GM18858 (cell line): Measurements from ENCODE around the gene PPP1R16B.
A peak's percentile ranks its signal among the peaks of the same experiment; 100 is the strongest.

ENCODE experiments used
- ATAC-seq: cut with Tn5 transposase; IDR thresholded peaks from one replicate; pipeline ENCODE4 v1.9.1; 2021; ENCODE audit not compliant: unreplicated experiment

The PPP1R16B gene

DNA sequence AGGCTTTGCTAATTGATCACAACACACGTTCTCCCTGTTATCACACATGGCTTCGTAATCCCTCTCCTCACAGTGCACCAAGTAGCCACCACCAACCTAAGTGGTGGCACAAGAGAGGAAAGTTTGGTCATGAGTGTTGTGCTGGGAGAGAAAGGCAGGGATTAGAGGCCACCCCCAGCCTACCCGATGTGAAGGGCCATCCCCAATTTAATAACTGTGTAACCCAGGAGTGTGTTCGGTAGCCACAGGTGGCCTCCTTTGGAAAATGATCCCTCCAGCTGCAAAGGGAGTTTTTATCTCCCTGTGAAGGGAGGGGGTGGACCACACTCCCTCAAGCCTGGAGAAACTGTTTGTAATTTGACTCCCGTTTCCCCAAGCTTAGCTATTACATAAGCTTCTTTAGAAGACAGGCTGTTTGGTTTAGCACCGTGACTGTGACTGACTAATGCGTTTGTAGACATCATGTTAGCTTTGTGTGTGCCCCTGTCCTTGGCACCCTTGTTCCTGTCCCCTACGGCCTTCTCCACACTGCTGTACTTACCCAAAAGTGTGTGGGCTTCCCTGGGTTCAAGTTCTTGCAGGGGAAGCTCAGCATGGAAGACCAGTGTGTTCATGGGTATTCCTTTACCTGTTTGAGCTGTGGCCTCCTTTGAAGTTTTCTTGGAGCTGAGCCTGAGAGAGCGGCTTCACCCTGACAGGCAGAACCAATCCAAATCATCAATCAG, 20.6 kb downstream of the PPP1R16B start:
- ATAC-seq: no peak

DNA sequence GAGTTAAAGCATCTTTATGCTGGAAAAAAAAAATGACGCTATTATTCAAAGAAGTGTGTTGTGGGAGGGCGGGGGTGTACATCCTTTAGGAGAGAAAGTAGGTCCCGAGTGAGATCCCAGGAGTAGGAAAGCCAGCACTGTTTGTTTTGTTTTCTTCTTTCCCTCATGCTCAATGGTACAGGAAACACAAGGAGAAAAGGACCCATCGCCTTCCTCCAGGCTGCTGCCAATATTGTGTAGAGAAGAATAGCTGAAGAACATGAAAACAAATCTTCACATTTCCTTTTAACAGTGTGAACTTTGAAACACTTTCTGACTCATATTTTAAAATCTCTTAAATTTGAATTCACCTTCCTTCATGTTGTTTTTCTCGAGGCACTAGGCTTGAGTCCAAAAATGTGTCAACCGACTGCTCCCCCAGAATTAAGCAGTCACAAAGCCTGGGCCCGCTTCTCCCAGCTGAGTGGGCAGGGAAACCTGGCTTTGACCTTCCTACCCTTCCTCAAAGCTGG, 22.3 kb downstream of the PPP1R16B start:
- no peak for ATAC-seq

DNA sequence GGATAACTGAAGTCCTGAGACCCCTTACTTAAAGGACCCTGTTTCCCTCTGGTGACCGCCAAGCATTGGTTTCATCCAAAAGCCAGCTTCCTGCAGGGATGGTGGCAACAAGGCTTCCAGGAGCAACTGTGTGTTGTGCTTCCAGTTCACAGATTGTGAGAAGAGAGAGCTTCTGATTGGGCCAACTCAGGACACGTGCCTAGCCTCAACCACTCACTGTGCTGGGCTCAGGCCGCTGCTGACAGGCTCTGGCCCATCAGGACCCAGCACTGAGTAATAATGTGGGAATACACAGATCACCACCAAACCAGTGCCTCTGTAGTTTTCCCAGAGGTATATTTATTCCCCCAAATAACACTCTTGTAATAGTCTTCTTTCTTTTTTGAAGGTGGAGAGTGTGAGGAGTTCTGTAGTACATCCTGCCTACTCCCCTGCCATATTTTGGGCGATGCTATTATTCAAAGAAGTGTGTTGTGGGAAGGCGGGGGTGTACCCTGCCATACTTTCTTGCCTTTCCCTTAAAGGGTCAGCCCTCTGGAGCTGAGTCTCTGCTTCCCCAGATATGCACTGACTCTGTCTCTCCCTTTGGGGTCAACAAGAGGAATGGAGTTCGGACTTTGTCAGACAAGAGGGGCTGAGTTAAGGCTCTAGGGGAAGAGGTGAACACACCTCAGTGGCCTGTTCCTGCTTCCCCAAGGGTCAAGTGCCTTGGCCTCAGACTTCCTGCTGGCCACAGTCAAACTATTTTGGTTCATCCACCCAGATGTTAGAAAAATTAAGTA, 23.2 kb downstream of the PPP1R16B start:
- no peak for ATAC-seq

DNA sequence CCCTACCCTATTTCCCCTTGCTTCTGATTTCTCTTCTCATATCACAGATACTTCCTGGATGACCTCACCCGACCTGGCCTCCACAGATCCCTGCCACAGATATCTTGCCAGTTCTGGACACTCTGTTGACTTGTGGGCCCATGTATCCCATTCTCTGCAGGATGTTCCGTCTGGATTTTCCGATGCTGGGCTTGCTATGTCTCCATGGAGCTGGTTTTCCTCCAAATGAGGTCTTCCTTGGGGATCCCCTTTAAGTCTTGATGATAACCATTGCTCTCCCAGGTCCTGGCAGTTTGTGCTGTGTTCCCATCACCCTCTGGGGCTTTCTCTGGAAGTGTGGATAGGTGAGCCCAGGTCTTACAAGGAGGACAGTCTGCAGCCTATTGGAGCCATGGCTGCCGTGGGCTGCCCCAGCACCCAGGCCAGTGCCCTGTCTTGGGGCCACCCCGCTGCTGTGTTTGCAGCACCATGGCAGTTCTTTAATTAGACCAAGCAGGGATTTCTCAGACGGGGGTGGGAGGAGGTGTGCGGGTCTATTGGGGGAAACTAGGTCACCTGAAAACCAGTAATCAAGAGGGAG, 23.9 kb downstream of the PPP1R16B start:
- no peak for ATAC-seq

DNA sequence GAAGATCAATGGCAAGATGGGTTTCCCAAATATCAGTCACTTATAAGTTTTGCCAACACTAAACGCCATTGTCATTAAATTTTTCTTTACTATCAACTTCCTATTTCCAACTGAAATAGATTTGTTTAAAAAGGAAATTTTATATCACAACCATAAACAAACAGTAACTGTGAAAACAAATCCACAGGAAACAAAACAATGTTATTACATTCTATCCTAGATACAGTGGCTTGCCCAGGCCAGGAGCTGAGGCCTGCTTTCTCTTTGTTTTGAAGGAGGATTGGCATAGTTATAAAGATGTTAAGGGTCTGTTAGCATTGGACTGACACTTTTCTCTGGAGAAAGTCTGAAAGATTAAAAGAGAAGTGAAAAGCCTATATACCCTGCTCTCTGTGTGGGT, 24.9 kb downstream of the PPP1R16B start:
- no peak for ATAC-seq

DNA sequence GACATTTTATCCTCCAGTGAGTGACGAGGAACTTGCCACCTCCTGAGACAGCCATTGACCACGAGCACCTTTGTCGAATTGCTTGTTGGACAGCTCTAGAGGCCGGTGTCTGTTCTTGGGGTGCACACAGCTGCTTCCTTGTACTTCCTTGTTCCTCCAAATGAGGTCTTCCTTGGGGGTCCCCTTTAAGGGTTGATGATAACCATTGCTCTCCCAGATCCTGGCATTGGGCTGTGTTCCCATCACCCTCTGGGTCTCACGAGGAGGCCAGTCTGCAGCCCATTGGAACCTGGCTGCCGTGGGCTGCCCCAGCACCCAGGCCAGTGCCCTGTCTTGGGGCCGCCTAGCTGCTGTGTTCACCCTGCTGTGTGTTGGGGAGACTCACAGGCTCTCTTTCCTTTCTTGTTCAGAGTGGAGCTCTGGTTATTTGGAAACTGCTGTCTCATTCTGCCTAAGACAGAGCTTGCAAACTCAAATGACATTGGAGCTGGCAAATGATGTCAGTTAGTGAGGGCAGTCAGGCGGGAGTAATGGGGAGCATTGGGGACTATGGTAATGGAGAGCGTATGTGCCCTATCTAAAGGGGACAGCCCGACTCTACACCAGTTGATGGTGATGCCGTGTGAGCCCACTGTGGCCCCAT, 25.7 kb downstream of the PPP1R16B start:
- ATAC-seq: no peak

DNA sequence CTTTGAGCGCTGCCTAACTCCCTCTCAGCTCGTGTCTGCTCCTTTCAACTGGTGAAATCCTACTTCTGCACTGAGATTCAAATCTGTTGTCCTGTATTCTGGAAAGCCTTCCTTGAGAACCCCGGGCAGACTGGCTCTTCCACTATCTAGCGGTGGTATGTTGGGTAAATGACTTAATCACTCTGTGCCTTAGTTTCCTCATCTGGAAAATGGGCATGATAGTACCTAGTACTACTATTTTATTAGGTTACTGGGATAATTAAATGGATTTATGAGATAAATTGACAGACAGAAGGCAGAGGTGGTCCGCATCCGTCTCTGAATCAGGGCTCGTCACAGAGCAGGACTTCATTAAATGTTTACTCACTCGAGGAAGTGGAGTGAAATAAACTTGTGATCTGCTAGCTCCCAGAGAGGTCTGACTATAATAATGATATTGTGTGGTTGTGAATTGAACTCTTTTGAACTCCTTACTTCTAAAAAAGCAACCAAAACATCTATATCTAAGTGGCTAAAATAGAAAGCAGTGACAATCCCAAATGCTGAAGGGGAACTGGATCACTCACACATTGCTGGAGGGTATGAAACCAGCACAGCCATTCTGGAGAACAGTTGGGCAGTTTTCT, 26.6 kb downstream of the PPP1R16B start:
- no peak for ATAC-seq

DNA sequence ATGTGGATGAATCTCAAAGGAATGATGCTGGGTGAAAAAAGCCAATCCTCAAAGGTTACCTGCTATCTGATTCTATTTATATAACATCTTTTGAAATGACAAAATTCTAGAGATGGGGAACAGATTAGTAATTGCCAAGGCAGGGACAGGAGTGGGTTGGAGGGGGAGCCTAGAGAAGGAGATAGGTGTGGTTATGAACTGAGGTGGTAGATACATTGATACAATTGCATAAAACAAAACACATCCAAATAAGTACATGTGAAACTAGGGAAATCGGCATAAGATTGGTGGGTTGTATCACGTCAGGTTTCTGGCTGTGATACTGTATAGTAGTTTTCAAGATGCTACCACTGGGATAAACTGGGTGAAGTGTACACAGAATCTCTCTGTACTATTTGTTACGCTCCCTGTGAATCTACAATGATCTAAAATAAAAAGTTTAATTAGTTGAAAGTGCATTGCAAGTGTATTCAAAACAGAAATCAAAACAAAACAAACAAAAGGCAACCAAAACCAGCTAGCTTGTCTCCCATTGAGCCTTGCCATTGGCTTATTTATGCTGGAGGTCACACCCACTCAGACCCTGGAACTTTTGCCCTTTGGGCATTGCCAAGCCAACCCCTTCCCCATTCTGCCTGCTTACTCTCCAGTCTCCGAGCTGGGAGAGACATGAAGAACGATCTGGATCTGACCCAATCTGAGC, 27.8 kb downstream of the PPP1R16B start:
- no peak for ATAC-seq

DNA sequence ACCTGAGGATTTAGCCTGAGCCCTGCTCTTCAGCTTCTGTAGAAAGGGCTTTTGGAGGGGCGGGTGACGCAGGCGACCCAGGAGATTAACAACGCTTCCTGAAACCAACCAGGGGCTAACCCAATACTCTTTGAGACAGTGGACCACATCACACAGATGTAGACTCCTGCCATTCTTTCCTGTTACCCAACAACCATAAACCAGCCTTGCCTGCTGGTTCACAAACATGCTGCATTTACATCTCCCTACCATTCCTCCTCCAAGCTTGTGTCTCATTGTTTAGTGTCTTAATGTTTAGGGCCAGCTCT, 28.3 kb downstream of the PPP1R16B start:
- no peak for ATAC-seq

DNA sequence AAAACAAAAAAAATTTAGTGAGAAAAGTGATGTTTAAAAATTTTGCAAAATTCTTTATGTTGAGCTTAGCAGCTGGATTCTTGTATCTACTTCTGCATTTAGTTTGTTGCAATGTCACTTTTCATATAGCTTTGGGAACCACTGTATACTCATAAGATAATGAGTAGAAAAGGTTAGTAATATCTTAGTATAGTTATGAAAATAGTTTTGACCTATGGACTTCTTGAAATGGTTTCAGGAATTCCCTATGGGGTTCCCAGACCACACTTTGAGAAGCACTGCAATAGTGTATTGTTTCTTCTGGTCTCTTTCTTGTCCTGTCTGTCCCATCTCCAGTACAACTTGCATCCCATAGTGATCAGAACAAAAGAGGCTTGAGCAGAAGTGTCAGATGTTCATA, 29.4 kb downstream of the PPP1R16B start:
- no peak for ATAC-seq

DNA sequence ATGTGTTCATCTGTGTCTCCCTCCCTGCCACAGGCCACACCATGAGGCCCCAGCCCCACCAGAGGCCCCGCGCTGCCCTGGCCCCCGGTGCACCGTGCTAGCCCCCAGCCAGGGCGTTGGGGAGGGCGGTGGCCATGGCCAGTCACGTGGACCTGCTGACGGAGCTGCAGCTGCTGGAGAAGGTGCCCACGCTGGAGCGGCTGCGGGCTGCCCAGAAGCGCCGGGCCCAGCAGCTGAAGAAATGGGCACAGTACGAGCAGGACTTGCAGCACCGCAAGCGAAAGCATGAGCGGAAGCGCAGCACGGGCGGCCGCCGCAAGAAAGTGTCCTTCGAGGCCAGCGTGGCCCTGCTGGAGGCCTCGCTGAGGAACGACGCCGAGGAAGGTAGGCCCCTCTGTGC, 30.3 kb downstream of the PPP1R16B start:
- no peak for ATAC-seq

DNA sequence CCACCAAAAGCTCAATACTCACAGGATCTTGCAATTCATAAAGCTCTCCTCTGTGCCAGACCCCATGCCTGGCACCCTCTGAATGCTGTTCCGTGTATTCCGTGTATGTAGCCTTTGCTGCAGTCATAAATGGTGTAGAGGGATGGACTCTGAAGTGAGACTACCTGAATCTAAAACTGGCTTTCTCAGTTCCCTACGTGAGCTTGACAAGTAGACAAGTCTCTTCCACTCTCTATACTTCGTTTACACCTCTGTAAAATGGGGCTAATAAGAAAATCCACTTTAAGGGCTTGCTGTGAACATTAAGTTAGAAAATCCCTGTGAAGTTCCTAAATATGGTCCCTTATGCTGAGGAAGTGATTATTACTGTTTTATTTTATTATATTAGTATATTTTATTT, 31.5 kb downstream of the PPP1R16B start:
- no peak for ATAC-seq

DNA sequence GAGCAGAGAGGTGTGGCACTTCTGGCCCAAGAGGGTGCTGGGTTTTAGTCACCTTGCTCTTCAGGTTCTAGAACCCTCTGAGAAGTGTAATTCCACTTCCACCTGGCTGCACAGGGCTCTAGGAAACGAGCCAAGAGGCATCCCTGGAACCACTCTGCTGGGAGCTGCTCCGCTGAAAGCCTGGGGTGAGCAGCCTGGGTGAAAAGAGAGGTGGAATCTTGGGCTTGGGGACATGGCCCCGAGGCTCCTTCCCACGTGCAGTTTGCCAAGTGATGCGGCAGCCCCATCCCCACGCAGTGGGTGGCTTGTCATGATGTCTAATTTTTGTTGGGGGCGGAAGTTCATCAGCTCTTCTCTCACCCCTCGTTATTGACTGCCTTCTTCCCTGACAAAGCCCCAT, 32.8 kb downstream of the PPP1R16B start:
- ATAC-seq: no peak

DNA sequence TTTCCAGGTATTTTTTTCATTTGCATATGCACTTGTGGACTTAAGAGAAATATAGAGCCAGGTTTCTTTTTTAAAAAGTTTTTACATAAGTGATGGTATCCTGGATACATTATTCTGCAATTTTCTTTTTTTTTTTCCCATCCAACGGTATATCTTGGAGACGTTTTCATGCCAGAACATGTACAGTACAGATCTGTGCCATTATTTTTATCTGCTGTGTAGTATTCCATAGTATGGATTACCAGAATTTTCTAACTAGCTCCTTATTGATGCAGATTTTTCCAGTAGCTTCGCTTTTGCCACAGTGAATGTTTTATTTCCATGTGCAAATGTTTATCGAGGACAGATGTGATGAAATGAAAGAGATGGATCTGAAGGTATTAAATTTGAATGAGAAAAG, 34.1 kb downstream of the PPP1R16B start:
- ATAC-seq: no peak

DNA sequence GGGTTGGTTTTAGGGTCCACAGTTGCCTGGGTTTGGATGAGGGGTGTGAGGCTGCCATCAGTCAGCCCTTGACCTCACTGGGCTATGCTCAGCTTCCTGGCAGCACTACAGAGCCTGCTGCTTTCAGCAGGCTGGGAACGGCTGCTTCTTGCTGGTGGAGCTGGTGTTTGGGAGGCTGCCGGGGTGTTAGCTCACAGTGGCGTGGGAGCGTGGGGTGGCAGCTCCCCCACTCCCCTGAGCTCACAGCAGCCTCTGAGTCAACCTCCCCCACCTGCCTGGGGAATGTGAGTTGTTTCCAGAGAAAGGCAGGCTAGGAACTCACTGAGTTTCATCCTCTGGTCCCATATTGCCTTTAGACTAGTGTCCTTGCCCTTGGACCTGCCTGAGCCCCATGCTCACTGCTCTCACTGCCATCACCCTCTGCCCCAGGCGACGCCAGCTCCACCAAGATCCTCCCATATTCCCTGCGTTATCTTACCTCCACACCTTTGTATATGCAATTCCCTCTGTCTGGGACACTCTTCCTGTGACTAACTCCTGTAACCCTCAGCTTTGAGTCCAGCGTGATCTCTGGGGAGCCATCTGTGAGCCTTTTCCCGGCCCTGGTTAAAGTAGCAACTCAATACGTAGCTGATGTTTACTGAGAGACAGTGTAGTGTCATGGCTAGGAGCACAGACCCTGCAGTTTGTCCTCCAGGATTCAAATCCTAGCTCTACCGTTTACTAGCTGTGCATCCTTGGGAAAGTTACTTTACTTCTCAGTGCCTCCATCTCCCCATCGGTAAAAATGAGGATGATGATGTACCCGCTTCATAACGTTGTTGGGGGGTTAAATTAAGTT, 34.8 kb downstream of the PPP1R16B start:
- no peak for ATAC-seq

DNA sequence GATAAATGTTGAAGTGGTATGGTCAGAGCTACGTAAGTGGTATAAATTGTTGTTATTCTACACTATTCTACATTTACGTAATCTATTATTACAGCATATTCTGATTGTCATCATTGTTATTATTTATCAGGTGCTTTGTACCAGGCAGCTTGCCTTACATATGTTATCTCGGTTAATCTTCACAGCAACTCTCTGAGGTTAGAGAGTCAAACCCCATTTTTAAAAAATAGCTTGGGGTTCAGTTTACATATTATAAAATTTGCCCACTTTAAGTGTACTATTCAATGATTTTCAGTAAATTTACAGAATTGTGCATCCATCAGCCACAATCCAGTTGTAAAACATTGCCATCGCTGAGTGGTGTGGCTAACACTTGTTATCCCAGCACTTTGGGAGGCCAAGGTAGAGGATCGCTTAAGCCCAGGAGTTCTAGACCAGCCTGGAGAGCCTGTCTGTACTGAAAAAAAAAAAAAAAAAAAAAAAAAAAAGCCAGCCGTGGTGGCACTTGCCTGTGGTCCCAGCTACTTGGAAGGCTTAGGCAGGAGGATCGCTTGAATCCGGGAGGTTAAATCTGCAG, 35.5 kb downstream of the PPP1R16B start:
- ATAC-seq: no peak

DNA sequence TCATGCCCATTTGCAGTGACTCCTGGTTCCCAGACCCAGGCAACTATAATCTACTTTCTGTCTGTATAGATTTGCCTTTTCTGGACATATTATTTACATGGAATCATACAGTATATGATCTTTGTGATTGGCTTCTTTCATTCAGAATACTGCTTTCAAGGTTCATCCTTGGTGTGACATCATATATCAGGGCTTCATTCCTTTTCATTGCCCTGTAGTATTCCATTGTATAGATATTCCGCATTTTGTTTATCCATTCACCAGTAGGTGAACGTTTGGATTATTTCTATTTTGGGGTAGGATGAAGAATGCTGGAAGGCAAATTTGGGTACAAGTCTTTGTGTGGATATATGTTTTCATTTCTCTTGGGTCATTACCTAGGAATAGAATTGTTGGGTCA, 36.1 kb downstream of the PPP1R16B start:
- ATAC-seq: no peak

DNA sequence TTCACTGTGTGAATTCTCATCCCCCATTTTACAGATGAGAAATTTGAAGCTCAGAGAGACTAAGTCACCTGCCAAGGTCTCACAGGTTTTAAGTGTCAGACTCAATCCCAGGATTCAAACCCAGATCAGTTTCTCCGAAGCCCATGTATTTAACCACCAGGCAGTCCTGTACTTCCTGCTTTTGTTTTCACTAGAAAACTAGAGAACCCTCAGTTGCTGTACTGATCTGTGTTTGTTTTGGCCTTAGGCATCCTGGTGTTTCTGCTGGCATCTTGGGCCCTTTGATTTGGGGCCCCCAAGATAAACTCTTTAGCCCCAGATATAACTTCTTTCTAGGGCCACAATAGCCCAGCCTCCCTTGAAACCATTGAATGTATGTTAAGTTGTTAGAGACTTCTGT, 36.5 kb downstream of the PPP1R16B start:
- ATAC-seq: peak; percentile 27

DNA sequence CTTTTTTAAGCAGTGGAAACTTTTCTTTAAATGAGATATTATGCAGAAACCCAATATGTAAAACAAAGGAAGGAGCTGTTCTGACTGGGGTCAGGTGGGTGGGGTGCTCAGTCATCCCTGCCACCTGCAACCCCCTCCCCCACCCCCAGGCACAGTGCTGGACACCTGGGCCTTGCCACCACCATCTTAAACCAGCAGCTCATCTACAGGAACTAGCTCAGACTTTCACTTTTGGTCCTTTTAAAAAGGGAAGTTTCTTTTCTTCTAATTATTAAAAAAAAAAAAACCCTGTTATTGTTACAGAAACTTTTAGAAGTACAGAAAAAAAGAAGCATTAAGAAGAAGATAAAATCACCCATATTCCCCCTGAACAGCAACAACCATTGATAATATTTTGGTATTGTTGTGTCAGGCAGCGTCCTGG, 37.1 kb downstream of the PPP1R16B start:
- ATAC-seq: peak; percentile 63
